T1000 (cell line): Measurements from ENCODE around the gene CUBN.

Experiments
- DNase-seq: peaks from one replicate; lab custom pipeline; 2025; ENCODE audit warnings: mixed read lengths; lab: John Stamatoyannopoulos, UW

CUBN gene

DNA sequence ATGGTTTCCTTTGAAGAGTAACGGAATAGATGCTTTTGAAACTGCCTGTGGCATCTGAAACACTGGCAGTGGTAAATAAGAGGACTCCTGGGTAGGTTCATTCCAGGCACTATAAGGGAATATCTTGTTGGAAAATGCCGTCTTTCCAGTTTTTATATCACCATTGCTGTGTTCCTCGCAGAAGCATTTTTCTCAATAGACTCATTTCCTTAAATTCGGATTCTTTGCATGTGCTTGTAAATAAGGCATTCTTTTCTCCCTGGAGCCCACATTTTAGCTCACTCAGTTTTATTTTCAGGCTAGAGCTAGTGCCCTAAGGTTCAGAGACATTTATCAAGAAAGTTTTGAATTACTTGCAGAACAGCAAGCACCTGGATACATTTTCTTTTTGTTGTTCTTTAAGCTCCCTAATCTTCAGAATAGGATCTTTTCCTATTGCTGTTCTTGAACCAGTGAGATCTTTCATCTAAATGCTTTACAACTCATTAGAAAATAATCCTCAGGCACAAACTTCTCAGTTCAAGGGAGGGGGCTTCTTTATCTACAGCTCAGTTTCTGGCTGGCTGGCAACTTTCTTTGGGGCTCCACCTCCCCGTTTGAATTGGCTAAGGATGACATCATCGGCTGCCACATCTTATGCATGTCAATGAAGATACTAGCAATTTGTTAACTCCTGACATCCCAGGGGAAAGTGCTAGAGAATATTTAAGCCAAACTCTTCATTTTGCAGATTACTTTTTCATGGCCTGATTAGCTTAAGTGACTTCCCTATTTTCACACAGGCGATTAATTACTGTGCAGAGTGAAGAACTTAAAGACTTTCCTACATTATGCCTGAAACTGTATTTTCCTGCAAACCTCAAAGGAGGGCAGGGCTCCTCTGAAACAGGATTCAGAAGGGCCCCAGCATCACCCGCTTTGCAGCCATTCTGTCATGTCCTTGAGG lies 178.7 kb downstream of the CUBN start:
- no peak for DNase-seq

DNA sequence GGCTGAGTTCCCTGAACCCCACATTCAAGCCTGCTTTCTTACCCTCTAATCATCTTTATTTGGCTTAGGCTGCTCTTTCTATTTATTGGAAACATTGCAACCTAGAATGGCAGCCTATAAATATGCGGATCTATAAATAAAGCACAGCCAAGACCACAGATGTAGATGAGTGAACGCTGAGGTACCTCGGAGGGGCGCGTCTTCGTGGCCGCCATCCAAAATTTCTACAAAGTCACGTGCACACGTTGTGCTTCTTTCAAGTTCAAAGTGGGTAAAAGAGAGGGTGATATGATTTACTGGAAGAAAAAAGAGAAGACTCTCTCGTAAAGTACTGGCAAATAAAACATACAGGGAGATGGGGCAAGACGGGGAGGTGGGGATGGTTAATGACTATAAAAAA lies 179.8 kb downstream of the CUBN start:
- no peak for DNase-seq

DNA sequence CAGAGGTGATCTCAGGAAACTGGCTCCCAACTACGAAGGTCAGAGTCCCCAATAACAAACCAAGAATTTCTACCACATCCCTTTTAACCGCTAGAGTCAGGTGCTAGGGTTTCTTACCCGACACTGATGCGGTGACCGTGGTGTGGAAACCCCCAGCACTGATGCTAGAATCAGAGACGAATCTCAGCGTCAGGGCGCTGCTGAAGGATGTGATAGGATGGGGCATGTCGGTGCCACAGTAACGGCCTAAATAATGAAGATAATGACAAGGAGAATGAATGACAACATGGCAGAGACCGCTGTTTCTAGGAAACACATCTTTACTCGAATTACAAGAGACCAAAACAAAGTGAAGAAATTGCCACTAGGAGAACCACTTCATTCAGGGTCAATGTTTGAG lies 181.2 kb downstream of the CUBN start:
- no peak for DNase-seq

DNA sequence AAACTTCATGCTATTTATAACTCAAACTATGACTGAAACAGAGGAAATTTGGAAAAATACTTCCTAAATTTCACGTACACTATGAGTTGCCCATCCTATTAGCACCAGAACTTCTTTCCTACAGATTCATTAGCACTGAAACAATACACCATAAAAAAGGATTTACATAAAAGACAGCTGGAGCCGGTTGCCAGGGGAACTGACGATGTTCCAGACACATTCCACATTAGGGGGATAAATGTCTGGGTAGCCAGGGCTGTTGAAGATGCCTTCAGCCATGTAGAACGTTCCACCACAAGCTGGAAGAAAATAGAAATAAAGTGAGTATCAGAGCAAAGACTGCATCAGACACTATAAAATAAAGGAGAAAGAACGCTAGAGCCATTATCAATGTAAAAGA lies 182.5 kb downstream of the CUBN start:
- no peak for DNase-seq

DNA sequence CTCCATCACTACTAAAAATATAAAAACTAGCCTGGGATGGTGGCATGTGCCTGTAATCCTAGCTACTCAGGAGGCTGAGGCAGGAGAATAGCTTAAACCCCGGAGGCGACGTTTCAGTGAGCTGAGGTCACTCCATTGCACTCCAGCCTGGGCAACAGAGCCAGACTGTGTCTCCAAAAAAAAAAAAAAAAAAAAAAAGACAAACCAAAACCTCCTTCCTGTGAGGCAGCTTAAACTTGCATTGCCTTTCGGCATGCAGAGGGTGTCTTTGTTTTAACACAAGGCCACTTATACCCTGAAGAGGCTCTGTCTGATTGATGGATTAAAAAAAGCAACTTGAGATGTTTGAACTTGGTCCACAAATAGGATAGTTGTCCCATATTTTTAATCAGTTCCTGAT lies 184.0 kb downstream of the CUBN start:
- no peak for DNase-seq

DNA sequence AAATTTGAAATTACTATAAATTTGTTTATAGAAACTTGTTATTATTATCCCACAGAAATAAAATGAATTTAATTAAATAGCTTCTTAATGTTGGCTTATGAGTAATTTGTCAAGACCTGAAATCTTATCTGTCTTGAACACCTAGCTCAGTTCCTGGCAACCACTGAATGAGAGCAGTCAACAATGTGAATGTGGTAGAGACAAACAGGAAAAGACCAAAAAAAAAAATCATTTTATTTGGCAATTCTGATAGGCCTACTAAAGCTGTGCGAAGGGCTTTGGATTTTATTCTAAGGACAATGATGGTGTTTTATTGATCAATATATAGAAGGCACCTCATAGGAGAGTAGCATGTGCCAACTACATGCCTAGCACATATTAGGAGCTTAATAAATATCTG lies 184.6 kb downstream of the CUBN start:
- no peak for DNase-seq

DNA sequence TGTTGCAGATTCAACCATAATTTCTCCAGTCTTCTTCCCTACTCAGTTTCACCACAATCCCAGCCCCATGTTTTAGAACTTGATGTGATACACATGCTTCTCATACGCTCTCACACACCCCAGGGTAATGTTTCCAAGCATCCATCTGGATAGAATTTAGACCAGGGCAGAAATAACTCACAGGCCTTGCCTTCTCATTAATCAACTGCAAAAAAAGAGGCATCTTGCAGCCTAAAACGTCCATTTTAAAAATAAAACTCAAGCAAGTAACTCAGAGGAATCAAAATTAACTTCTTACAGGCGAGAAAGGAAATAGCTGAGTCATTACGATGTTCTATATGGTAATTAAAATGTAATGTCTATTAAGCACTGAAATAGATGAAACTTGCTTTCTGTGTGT lies 185.2 kb downstream of the CUBN start:
- no peak for DNase-seq

DNA sequence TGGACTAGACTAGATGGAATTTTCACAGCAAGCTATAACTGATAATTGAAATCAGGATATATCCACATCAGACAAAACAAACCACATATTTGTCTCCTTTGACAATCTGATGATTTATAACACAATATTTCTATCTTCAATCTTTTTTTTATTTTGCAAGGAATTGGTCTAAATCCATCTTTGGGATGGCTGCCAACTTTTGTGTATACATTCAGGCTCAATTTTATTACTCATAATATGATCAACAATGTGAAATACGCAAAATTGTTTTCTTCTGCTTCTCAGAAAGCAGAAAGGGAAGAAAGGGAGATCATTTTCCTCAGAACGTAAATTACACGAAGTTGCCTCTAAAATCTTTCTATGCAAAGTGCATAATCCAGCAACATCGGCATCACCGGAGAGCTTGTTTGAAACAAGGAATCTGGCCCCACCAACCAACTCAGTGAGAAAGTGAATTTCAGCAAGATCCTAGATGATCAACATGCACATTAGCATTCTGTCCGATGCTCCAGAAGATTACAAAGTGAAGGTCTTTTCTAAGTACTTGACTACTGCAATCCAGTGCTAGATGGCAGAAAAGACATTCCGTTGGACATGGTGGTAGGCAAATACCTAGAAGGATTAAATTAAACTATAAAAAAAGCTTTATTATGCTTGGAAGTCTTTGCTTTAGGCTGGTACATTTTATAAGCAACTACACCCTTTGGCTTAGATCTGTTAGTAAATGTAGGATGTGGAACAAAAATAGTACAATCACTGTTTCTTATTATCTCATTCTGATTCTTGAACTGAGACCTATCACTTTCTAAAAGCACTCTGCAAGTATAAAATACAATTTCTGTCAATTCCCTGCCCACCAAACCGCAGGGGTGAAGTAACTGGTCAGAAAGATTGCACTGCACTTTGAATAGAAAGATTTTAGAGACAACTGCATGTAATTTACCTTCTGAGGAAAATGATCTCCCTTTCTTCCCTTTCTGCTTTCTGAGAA lies 186.0 kb downstream of the CUBN start:
- no peak for DNase-seq

DNA sequence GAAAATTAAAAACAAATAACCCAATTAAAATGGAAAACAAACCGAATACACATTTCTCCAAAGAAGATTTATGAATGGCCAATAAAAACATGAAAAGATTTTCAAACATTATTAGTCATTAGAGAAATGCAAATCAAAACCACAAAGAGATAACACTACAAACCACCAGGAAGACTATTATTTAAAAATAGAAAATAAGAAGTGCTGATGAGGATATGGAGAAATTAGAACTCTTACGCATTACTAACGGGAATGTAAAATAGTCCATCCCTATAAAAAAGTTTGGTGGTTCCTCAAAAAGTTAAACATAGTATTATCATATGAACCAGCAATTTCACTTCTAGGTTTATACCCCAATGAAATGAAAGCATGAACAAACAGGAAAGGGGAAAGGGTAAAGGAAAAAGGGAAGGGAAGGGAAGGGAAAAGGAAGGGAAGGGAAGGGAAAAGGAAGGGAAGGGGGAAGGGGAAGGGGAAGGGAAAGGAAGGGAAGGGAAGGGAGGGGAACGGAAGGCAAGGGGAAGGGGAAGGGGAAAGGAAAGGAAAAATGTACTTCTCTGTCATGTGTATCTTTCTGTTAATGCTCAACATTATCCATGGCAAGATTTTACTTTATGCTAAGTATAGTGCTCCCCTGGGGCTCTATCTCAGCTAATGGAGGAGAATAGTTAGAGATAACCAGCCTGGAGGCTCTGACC lies 187.1 kb downstream of the CUBN start:
- no peak for DNase-seq

DNA sequence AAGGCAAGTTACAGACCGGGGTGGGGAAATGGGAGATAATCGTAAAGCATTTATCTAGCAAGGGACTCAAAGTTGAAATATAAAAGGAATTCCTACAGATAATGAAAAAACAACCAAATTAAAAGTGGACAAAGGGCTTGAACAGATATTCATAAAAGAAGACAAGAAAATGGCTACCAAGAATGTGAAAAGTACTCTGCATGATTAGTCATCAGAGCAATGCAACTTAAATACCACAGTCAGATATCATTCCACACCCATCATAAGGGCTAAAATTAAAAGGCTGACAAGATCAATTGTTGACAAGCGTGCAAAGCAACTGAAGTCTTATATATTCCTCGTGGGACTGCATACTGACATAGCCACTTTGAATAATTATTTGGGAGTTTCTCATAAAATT lies 187.7 kb downstream of the CUBN start:
- DNase-seq, result no peak

DNA sequence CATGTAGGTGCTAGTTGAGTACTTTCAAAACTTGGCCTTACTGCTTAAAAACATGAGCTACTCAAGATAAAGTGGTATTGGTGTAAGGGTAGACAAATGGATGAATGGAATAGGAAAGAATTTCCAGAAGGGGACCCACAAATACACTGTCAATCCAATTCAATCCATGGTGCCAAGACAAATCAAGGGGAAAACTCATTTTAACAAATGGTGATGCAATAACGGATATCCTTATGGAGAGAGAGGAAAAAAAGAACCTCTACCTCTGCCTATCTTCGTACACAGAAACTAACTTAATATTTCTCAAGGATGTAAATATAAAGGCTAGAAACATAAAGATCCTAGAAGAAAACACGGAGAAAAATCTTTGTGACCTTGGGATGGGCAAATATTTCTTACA lies 188.5 kb downstream of the CUBN start:
- no peak for DNase-seq

DNA sequence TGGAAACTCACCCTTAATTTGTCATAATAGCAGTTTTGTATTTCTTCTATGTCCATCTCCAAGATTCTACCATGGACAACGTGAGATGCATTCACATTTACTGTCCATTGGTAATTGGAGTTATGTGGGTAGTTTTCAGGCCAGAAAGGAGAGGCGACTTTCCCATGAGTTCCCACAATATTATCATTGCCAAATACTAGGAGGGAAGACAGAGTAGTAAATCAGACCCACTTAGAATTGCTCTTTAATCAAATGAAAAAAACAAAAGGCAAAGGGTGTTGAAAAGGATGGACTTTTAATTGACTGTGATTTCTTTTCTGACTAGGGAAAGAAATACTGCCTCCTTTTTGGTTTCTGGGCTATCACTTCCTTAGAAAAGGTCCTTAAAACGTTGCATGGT lies 190.7 kb downstream of the CUBN start:
- no peak for DNase-seq

DNA sequence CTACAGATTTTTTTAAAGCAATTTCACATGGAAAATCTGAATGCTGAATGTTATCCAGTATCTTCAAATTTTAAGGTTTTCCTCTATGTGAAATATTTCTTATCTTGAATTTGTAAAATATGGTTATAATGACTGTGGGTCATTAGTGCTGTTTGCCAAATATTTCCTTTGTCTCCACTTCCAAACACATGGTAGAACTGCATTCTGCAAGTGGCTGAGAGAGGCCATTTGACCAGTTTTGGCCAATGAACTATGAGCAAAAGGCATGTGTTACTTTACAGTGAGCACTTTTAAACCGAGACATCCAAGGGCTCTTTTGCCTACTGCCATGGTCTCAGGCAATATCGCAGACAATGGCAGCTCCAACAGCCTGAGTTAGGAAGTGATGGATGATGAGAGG lies 195.2 kb downstream of the CUBN start:
- DNase-seq, result no peak

DNA sequence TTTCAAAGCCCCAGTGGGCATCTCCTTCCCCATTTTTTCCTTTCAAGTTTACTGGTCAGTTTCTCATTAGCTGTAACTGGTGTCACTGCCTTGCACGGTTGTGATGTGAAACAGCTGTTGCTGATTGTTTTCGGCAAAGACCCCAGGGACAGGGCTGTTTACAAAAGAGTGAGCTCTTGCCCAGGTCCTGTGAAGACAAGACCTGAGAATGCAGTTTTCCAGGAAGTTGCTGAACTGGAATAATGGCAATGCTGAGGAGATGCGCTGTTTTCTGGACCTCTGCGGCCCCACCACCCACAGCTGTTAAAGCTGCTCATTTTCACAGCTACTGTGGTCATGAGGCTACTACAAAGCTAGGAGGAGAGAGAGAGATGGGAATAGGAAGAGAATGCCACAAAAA lies 195.8 kb downstream of the CUBN start:
- no peak for DNase-seq

DNA sequence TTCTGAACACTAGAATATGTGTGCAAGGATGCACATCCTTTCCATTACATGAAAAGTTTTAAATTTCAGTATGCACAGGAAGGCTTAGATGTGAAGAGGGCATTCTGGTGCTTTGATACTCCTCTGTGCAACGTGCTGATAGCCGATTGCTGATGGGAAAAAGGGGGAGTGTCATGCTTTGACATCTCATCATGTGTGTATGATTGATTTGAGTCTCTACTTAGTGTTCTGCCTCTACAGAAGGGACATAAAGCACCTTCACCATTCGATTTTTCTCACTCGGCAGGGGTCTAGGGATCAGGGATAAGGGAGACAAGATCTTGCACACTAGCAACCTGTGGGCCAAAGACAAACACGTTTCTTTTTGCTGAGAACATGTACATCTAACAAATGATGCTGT lies 197.7 kb downstream of the CUBN start:
- DNase-seq, result no peak

DNA sequence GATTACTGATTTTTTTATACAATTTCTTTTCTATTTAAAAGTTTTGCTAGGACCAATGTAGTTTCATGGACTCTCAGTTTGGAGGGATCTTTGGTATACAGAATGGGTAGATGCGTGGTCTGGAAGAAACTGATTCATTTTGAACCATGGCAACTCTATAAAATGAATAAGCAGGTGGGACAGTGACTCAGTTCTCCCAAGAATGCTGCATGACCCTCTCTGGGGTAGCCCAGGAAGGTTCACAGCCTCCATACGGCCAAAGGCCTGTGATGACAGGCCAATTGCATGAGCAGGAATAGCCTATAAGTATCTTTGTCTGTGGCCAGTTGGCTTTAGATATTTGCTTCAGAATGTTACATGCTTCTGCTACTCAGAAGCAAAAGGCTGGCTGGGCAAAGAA lies 199.1 kb downstream of the CUBN start:
- no peak for DNase-seq

DNA sequence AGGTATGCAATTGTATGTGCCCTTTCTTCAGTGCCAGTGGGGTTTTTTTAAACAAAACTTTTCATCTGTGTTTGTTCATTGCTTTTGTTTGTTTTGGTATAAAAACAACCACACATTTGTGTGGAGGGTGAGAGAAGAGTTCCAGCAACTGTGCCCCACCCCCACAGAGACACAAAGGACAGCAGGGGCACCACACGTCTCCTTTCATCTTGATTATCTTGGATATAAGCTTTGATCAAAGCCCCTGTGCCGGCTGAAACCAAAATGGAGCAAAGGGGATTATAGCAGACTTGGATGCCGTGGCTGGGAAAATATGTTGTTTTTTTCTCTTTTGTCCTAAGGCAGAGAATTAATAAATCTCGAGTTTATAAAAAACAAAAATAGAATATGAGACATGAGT lies 200.5 kb downstream of the CUBN start:
- DNase-seq, result no peak

DNA sequence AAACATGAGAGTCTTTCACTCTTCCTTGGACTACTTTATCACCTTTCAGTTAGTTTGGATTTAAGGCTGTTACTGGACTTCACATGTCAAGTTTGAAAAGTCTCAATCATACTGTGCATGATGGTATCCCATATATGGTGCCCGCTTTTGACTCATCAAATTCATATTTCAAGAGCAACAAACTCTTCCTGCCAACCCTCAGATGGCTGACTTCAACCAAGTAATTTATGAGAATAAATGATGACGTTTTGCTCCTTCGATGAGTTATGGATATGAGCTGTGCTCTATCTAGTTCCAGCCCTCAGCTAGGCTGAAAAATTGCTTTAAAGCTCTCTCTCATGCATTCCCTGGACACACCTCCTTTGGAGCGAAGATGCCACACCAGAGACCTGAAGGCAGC lies 202.1 kb downstream of the CUBN start:
- no peak for DNase-seq

DNA sequence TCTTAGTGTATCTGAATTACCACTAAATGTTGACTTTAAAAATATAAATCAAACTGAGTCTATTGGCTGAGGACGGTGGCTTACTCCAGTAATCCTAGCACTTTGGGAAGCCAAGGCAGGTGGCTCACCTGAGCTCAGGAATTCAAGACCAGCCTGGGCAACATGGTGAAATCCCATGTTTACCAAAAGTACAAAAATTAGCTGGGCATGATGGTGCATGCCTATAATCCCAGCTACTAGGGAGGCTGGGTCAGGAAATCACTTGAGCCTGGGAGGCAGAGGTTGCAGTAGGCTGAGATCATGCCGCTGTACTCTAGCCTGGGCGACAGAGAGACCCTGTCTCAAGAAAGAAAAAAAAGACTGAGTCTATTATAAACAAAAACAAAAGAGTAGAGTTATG lies 205.9 kb downstream of the CUBN start:
- no peak for DNase-seq

DNA sequence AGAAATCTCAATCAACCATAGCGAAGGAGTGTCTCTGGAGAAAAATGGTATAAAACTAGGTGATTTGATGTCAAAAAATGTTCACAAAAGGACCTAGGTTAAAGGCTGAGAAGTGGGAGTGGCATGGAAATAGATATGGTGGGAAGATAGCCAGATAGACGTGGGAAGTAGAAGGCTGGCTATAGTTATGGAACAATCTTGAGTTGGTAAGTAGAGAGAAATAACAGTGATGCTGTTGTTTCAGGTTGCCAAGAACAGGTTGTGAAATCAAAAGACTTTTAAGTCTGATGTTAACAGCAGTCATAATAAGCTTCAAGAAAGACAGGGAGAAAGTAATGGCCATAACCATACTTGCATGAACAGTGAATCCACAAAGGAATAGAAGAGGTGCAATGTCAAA lies 206.3 kb downstream of the CUBN start:
- DNase-seq, result no peak

DNA sequence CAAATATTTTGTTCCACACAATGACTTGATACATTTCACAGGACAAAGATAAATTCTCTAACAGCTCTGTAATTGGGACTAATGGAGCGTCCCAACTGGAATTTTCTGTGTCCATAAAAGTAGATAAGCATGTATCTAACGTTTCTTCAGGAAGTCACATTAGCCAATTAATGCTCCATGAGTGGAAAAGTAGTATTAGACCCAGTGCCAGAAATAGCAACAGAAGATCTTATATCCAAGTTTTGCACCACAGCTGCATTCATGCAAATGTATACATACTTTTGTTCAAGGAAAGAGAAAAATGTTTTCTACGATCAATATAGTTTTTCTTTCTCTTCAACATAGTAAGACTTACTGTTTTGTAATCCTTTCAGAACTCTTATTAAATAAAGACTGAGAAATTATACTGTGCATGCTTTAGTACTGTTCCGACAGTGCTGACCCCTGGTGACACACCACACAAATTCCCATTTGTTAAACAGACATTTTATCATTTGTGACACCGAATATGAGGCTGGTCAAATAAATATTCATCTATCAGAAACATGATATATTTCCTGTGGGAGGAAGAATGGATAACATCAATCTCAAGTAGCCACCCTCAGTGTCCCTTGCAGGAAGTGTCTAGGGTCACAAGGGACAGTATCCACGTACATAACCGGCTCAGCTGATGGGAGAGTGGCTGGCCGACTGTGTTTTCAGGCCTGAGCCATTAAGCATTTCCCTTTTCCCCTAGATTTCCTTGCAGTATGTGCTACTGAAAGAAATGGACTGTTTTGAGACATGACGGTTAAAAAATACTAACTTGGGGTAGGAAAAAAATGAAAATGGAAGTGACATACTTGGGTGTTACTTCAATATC lies 210.3 kb downstream of the CUBN start:
- no peak for DNase-seq
